ENCODE data around the gene IGF1R. TPM values are rescaled to one million over a fixed set of nuclear protein-coding genes. Genes with fewer than 3 reads are reported as not detected.
A peak's percentile ranks its signal among the peaks of the same experiment; 100 is the strongest.

The IGF1R gene
- total RNA-seq, 6 donors from 2014 or later, result 31.0 to 142 (median 63.8) TPM

DNA sequence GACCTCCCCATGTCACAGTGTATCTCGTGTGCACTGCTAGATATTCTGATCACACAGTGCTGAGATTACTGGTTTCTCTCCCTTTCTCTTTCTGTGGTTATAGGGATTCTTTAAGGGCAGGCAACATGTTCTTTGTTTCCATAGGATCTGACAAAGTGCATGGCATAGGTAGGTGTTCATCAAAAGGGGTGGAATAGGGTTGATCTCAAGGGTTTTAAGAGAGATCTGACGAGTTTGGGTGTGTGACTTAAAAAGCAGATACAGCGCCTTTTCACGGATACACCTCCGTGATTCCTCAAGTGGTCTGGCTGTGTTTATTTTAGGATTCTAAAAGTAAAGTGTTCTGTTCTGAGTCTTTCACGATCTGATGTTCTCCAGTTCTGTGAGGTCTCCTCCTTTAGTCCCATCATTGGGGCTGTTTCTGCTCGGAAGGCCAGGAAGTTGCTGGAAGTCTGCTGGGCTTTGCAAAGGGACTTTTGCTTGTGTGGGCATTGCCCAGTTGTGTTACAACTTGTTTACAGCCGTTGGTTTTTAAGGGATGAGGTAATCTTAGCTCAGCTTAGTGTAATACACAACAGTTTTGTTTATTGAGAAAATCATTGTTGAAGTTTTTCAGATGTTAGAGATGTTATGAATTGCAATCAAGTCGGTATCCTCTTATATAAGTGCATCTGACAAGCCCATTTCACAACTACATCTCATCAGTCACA lies 34.8 kb downstream of the IGF1R start:
- no peak for ATAC-seq (ENCODE audit: low FRiP score in 2 of 2)

GRCh38 chr15:98683831-98684230 lies 35.5 kb downstream of the IGF1R start:
- Histone ChIP-seq H3K36me3 (no peaks in the 10 kb centered on the region), H3K27ac (peak overlapping the region in 1 of 4 donors; percentile 57), H3K9me3 (no peaks in the 10 kb centered on the region), H3K4me1 (peaks cover 19 to 65% (median 32%) of the 10 kb centered on the region in 4 donors), H3K4me3 (no peak overlapping the region), H3K27me3 (no peaks in the 10 kb centered on the region)
- DNase-seq (no peak), ATAC-seq (ENCODE audit: low FRiP score in 2 of 2) (peak in 1 of 2 donors; percentile 43)
- 52 to 60% methylated on average over 5 of the region's 5 CpGs for WGBS, 2 donors
- TF ChIP-seq POLR2AphosphoS5 (IDR thresholded peaks at IDR 0.05) (no peak), CTCF (IDR thresholded peaks at IDR 0.05) (no peak), POLR2A (IDR thresholded peaks at IDR 0.05) (no peak), EP300 (IDR thresholded peaks at IDR 0.05) (no peak)

More for the DNA sequence above, 34.8 kb downstream of the IGF1R start:
- 45 to 46% methylated on average over 9 of the region's 9 CpGs for WGBS, 2 donors
- H3K9me3 ChIP-seq, result no peaks in the 10 kb centered on the region
- TF ChIP-seq POLR2AphosphoS5 (IDR thresholded peaks at IDR 0.05) (no peak), EP300 (IDR thresholded peaks at IDR 0.05) (no peak), CTCF (IDR thresholded peaks at IDR 0.05) (no peak)
- H3K27ac ChIP-seq, result peak overlapping the region in 2 of 4 donors; percentile 32 to 57
- DNase-seq, result no peak
- H3K27me3 ChIP-seq, result no peaks in the 10 kb centered on the region
- H3K4me3 ChIP-seq, result no peak overlapping the region
- H3K36me3 ChIP-seq, result no peaks in the 10 kb centered on the region
- peaks cover 19 to 58% (median 32%) of the 10 kb centered on the region in 4 donors for H3K4me1 ChIP-seq

DNA sequence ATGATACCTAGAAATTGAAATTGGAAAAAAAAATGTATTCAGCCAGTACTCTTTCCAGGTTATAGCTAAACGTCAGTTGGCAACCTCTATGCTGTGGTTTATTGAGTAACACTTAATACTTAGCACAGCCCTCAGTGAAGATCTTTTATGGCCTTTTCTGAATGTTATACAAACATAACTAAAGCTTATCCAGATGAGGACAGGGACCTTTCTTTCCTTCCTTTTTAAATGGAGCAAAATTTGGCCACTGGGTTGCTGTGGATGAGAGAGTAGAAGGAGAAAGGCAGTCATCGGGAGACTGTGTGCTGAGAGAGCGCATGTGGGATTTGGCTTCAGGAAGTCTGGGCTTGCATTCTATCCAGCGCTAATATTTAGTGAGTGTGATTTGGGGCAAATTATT lies 36.1 kb downstream of the IGF1R start:
- ATAC-seq (ENCODE audit: low FRiP score in 2 of 2) (peak; percentile 30 to 73), DNase-seq (no peak)
- H3K4me3 ChIP-seq, result no peak overlapping the region
- H3K36me3 ChIP-seq, result no peaks in the 10 kb centered on the region
- H3K27me3 ChIP-seq, result no peaks in the 10 kb centered on the region
- TF ChIP-seq CTCF (IDR thresholded peaks at IDR 0.05) (no peak), POLR2AphosphoS5 (IDR thresholded peaks at IDR 0.05) (no peak), EP300 (IDR thresholded peaks at IDR 0.05) (no peak), POLR2A (IDR thresholded peaks at IDR 0.05) (no peak)
- WGBS, 2 donors, result 38 to 45% methylated on average over 4 of the region's 4 CpGs
- peaks cover 20 to 66% (median 32%) of the 10 kb centered on the region in 4 donors for H3K4me1 ChIP-seq
- no peak overlapping the region for H3K27ac ChIP-seq
- no peaks in the 10 kb centered on the region for H3K9me3 ChIP-seq

GRCh38 chr15:98684995-98685525 lies 36.7 kb downstream of the IGF1R start:
- WGBS, 2 donors, result 74 to 91% methylated on average over 4 to 5 of the region's 5 CpGs
- DNase-seq (no peak), ATAC-seq (ENCODE audit: low FRiP score in 2 of 2) (no peak)
- Histone ChIP-seq H3K36me3 (no peaks in the 10 kb centered on the region), H3K4me3 (no peak overlapping the region), H3K4me1 (peaks cover 22 to 71% (median 36%) of the 10 kb centered on the region in 4 donors), H3K9me3 (no peaks in the 10 kb centered on the region), H3K27me3 (no peaks in the 10 kb centered on the region), H3K27ac (no peak overlapping the region)
- no peak for TF ChIP-seq EP300 (IDR thresholded peaks at IDR 0.05)
- TF ChIP-seq POLR2AphosphoS5 (IDR thresholded peaks at IDR 0.05), result no peak
- TF ChIP-seq CTCF (IDR thresholded peaks at IDR 0.05), result no peak
- TF ChIP-seq POLR2A (IDR thresholded peaks at IDR 0.05), result no peak
